ENCODE measurements around the gene ADGRB3. TPM values are rescaled to one million over a fixed set of nuclear protein-coding genes. Genes with fewer than 3 reads are reported as not detected.

The ADGRB3 gene
- total and polyA plus RNA-seq, 2 donors (not counting 3 experiments of a cell fraction or from before 2014, with no cell fraction given), result not detected

- dilution Hi-C loops (cut with MboI; ENCODE audit: extremely low pct_ligation_motif_present, low sequenced_read_pairs), result no loop called here
- BruUV-seq (replicated peaks), result no TSS peak
- Histone ChIP-seq H3K4me3 (replicated peaks in 1 of 3; ENCODE audit: insufficient read depth in 1 of 3, low read depth in 1 of 3, low read length in 3 of 3) (no peak overlapping the region), H3K36me3 (ENCODE audit: control insufficient read depth in 2 of 2, extremely low read depth in 1 of 2, insufficient read depth in 2 of 2, low read length in 2 of 2) (no peaks in the 10 kb centered on the region), H4K20me1 (replicated peaks; ENCODE audit: control insufficient read depth, extremely low read depth, insufficient read depth, low read length) (no peaks in the 10 kb centered on the region), H3K79me2 (ENCODE audit: control insufficient read depth, insufficient read depth, low read length) (no peaks in the 10 kb centered on the region), H3K4me1 (ENCODE audit: control insufficient read depth, extremely low read depth, insufficient read depth, low read length) (no peaks in the 10 kb centered on the region), H3K27ac (ENCODE audit: insufficient read depth, low read depth, low read length) (no peak overlapping the region), H3K9me3 (replicated peaks; ENCODE audit: control insufficient read depth, insufficient read depth, low read length) (no peaks in the 10 kb centered on the region), H3K9ac (replicated peaks; ENCODE audit: extremely low read depth, insufficient read depth, low read length) (no peak overlapping the region), H2AFZ (ENCODE audit: low read depth, low read length) (no peak overlapping the region), H3K27me3 (ENCODE audit: control insufficient read depth in 2 of 2, insufficient read depth in 2 of 2, low read length in 2 of 2) (no peaks in the 10 kb centered on the region), H3K9me1 (replicated peaks; ENCODE audit: control insufficient read depth, extremely low read depth, insufficient read depth, low read length) (no peaks in the 10 kb centered on the region), H3K4me2 (ENCODE audit: insufficient read depth, low read length) (no peak overlapping the region)
- POLR2A ChIA-PET, result no interaction called here
- intact Hi-C loops (cut with micrococcal nuclease), result no loop called here
- TF ChIP-seq POLR2AphosphoS5 (IDR thresholded peaks at IDR 0.05; ENCODE audit: insufficient read depth, low read depth, low read length) (no peak), FOS (IDR thresholded peaks at IDR 0.05; ENCODE audit: borderline replicate concordance, insufficient read depth, low read length) (no peak), GATA2 (IDR thresholded peaks at IDR 0.05; ENCODE audit: insufficient read depth, insufficient read length, low read depth, low read length) (no peak), MAX (IDR thresholded peaks at IDR 0.05; ENCODE audit: insufficient read depth, insufficient read length) (no peak)
- no peak for FAIRE-seq
- no peak for DNase-seq (ENCODE audit: low read depth, low spot score)
- CTCF ChIA-PET, result interaction anchor here (0.7 kb wide), 1 partner anchor 291 kb away, joined by 4 read pairs; no protein-coding TSS in a partner anchor
These were observed 42.0 kb downstream of the ADGRB3 start for GRCh38 chr6:68677058-68677457.

DNA sequence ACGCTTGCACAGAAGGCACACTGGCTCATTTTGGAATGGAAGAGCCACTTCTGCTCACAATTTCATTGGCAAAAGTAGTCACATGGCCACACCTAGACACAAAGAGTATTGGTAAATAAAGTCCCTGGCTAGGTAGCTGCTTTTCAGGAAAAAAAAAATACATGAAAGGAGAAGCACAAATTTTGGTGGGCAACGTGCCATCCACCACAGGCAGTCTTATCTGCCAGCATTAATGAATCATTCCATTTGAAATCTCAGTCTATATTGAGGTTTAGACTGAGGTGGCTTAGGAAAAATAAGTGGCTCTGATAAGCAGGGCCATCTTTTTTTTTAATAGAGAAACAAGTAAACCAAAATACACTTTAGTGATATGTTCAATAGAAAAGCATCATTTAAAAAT lies 44.3 kb downstream of the ADGRB3 start:
- H3K27me3 ChIP-seq (ENCODE audit: control insufficient read depth in 2 of 2, insufficient read depth in 2 of 2, low read length in 2 of 2), result no peaks in the 10 kb centered on the region
- BruUV-seq (replicated peaks), result no TSS peak
- no peaks in the 10 kb centered on the region for H3K79me2 ChIP-seq (ENCODE audit: control insufficient read depth, insufficient read depth, low read length)
- no peaks in the 10 kb centered on the region for H3K36me3 ChIP-seq (ENCODE audit: control insufficient read depth in 2 of 2, extremely low read depth in 1 of 2, insufficient read depth in 2 of 2, low read length in 2 of 2)
- H3K9me1 ChIP-seq (replicated peaks; ENCODE audit: control insufficient read depth, extremely low read depth, insufficient read depth, low read length), result no peaks in the 10 kb centered on the region
- DNase-seq (ENCODE audit: low read depth, low spot score) (no peak), FAIRE-seq (no peak)
- ChIA-PET POLR2A (no interaction called here), CTCF (no interaction called here)
- dilution Hi-C loops (cut with MboI; ENCODE audit: extremely low pct_ligation_motif_present, low sequenced_read_pairs), result no loop called here
- no peak overlapping the region for H2AFZ ChIP-seq (ENCODE audit: low read depth, low read length)
- no peak for TF ChIP-seq POLR2A (IDR thresholded peaks at IDR 0.05; ENCODE audit: low read depth, low read length)
- TF ChIP-seq MYC (IDR thresholded peaks at IDR 0.05; ENCODE audit: low read depth, low read length), result no peak
- TF ChIP-seq JUN (IDR thresholded peaks at IDR 0.05; ENCODE audit: borderline replicate concordance, insufficient read depth, insufficient read length, low read depth), result no peak
- TF ChIP-seq FOS (IDR thresholded peaks at IDR 0.05; ENCODE audit: borderline replicate concordance, insufficient read depth, low read length), result no peak
- TF ChIP-seq MAX (IDR thresholded peaks at IDR 0.05; ENCODE audit: insufficient read depth, insufficient read length), result no peak
- TF ChIP-seq, protein P1, sequence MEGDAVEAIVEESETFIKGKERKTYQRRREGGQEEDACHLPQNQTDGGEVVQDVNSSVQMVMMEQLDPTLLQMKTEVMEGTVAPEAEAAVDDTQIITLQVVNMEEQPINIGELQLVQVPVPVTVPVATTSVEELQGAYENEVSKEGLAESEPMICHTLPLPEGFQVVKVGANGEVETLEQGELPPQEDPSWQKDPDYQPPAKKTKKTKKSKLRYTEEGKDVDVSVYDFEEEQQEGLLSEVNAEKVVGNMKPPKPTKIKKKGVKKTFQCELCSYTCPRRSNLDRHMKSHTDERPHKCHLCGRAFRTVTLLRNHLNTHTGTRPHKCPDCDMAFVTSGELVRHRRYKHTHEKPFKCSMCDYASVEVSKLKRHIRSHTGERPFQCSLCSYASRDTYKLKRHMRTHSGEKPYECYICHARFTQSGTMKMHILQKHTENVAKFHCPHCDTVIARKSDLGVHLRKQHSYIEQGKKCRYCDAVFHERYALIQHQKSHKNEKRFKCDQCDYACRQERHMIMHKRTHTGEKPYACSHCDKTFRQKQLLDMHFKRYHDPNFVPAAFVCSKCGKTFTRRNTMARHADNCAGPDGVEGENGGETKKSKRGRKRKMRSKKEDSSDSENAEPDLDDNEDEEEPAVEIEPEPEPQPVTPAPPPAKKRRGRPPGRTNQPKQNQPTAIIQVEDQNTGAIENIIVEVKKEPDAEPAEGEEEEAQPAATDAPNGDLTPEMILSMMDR (IDR thresholded peaks at IDR 0.05; ENCODE audit: extremely low read depth in 1 of 2, insufficient read depth in 1 of 2, low read depth in 1 of 2, low read length in 2 of 2), result no peak
- TF ChIP-seq EZH2 (IDR thresholded peaks at IDR 0.05; ENCODE audit: borderline replicate concordance, low read depth, low read length, severe bottlenecking), result no peak
- no peak for TF ChIP-seq GATA2 (IDR thresholded peaks at IDR 0.05; ENCODE audit: insufficient read depth, insufficient read length, low read depth, low read length)
- TF ChIP-seq POLR2AphosphoS5 (IDR thresholded peaks at IDR 0.05; ENCODE audit: insufficient read depth, low read depth, low read length), result no peak
- no peaks in the 10 kb centered on the region for H3K9me3 ChIP-seq (replicated peaks; ENCODE audit: control insufficient read depth, insufficient read depth, low read length)
- intact Hi-C loops (cut with micrococcal nuclease), result no loop called here
- no peak overlapping the region for H3K4me2 ChIP-seq (ENCODE audit: insufficient read depth, low read length)
- H3K4me1 ChIP-seq (ENCODE audit: control insufficient read depth, extremely low read depth, insufficient read depth, low read length), result no peaks in the 10 kb centered on the region
- no peaks in the 10 kb centered on the region for H4K20me1 ChIP-seq (replicated peaks; ENCODE audit: control insufficient read depth, extremely low read depth, insufficient read depth, low read length)
- no peak overlapping the region for H3K9ac ChIP-seq (replicated peaks; ENCODE audit: extremely low read depth, insufficient read depth, low read length)
- no peak overlapping the region for H3K27ac ChIP-seq (ENCODE audit: insufficient read depth, low read depth, low read length)
- H3K4me3 ChIP-seq (replicated peaks in 1 of 3; ENCODE audit: insufficient read depth in 1 of 3, low read depth in 1 of 3, low read length in 3 of 3), result no peak overlapping the region
